H1 (cell line): ENCODE results near the gene OR52W1. TPM values are rescaled to one million over a fixed set of nuclear protein-coding genes. Genes with fewer than 3 reads are reported as not detected.

Experiments
- CBX5 ChIP-seq: fragments of 300-800, 300-1000 bp; sonication (generic); IDR thresholded peaks from 2 replicates; pipeline ENCODE4 v1.7.1; 2016; ENCODE audit warnings: antibody characterized with exemption, low read length, low read depth
- CHD2 ChIP-seq: IDR thresholded peaks from 2 replicates; pipeline ENCODE4 v1.6.1; 2012; ENCODE audit warnings: low read length, improper control_type of control experiment
- HDAC6 ChIP-seq: IDR thresholded peaks from one replicate; pipeline ENCODE4 v1.7.1; 2012; ENCODE audit warnings: low read depth, mild to moderate bottlenecking, inconsistent platforms, low read length, moderate library complexity
- KDM4A ChIP-seq: IDR thresholded peaks from one replicate; pipeline ENCODE4 v1.7.1; 2012; ENCODE audit warnings: low read depth, mild to moderate bottlenecking, moderate library complexity, low read length, inconsistent platforms; ENCODE audit not compliant: severe bottlenecking
- SP1 ChIP-seq: IDR thresholded peaks from 2 replicates; pipeline ENCODE4 v1.6.1; 2011; ENCODE audit warnings: low read depth, low read length
- polyA plus RNA-seq, 7 experiments: library from polyadenylated mRNA; depleted of rRNA in 3 of 7; stranded (reverse) in 5 of 7; unstranded in 2 of 7; fragments of >200 nt in 5 of 7; fragments of 200-250 nt in 2 of 7; gene quantifications; 1 replicate in 5 of 7; 2 replicates in 1 of 7; 4 replicates in 1 of 7; pipeline versions ENCODE4 v1.2.1 to v1.2.3, GENCODE V29; 2011 to 2013; ENCODE audit warnings: missing spikeins in 2 of 7, mixed read lengths in 2 of 7
- total RNA-seq: library from RNA; stranded (reverse); fragmentation: NEBNext Ultra II Directional; extraction: Animal tissue kit (Norgen Biotek cat#: 25700); gene quantifications from 2 replicates; pipeline ENCODE4 v1.2.1, GENCODE V29; 2021
- TF ChIP-seq, protein P1 (sequence below), 3 experiments: IDR thresholded peaks; 1 replicate in 2 of 3; 2 replicates in 1 of 3; pipeline versions ENCODE4 v1.5.1 to v1.6.1; 2011; ENCODE audit warnings: low read length in 3 of 3, mild to moderate bottlenecking in 3 of 3, inconsistent platforms in 2 of 3, low read depth in 1 of 3, moderate library complexity in 1 of 3; ENCODE audit not compliant: insufficient read depth in 1 of 3; ENCODE audit errors: control extremely low read depth in 1 of 3

The OR52W1 gene
- total and polyA plus RNA-seq, 2 of the 8 experiments (the other 6 are each of a cell fraction or from before 2014, with no cell fraction given) = not detected

DNA sequence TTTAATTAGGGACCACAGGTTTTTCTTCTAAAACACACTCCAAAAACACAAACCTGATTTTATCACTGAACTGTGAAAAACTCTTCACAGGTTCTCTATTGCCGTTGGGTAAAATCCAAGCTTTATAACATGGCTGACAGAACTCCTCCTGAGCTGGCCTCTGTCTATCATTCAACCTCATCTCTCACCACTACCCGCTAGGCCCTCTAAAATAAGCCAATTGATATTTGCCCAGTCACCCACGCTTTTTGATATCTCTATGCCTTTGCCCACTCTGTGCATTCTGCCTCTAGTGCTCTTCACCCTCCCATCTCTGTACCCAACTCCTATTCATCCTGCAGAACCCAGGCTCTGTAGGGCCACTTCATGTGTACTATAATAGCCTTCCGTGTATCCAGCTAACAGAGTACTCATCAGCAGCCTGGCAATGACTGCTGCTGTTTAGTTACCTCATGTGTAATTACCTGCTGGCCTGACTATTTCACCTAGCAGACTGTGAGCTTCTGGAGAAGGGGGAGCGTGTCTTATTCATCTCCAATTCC lies 38.8 kb downstream of the OR52W1 start (continued):
- TF ChIP-seq KDM4A = no peak
- no peak for TF ChIP-seq SP1
- TF ChIP-seq HDAC6 = no peak
- TF ChIP-seq, protein P1, sequence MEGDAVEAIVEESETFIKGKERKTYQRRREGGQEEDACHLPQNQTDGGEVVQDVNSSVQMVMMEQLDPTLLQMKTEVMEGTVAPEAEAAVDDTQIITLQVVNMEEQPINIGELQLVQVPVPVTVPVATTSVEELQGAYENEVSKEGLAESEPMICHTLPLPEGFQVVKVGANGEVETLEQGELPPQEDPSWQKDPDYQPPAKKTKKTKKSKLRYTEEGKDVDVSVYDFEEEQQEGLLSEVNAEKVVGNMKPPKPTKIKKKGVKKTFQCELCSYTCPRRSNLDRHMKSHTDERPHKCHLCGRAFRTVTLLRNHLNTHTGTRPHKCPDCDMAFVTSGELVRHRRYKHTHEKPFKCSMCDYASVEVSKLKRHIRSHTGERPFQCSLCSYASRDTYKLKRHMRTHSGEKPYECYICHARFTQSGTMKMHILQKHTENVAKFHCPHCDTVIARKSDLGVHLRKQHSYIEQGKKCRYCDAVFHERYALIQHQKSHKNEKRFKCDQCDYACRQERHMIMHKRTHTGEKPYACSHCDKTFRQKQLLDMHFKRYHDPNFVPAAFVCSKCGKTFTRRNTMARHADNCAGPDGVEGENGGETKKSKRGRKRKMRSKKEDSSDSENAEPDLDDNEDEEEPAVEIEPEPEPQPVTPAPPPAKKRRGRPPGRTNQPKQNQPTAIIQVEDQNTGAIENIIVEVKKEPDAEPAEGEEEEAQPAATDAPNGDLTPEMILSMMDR (IDR thresholded peaks at IDR 0.05; ENCODE audit: control extremely low read depth in 1 of 3, insufficient read depth in 1 of 3, low read depth in 1 of 3, low read length in 3 of 3) = no peak
- TF ChIP-seq CBX5 = no peak
- no peak for TF ChIP-seq CHD2
